HepG2 (cell line): ENCODE data around the gene ZNF367. TPM values are rescaled to one million over a fixed set of nuclear protein-coding genes. Genes with fewer than 3 reads are reported as not detected.

ENCODE experiments used
- ARNT ChIP-seq: fragments of 450-650 bp; IDR thresholded peaks from 2 replicates; pipeline ENCODE4 v1.6.1; 2017
- ETV5 ChIP-seq: IDR thresholded peaks from 2 replicates; pipeline ENCODE4 v1.6.1; 2018; ENCODE audit warnings: missing biosample characterization, missing genetic modification reagents, inconsistent platforms, borderline replicate concordance
- FOXP1 ChIP-seq, 2 experiments: fragments of 450-650 bp in 1 of 2; IDR thresholded peaks; 2 replicates each; pipeline ENCODE4 v1.6.1; 2017 to 2018; ENCODE audit warnings: antibody characterized with exemption in 1 of 2
- JDP2 ChIP-seq: sonication (generic); formaldehyde crosslinking; IDR thresholded peaks from 2 replicates; pipeline ENCODE4 v1.8.1; 2022; ENCODE audit warnings: missing genetic modification reagents, borderline replicate concordance
- MAX ChIP-seq: IDR thresholded peaks from 2 replicates; pipeline ENCODE4 v1.6.1; 2012; ENCODE audit warnings: inconsistent platforms
- MLLT10 ChIP-seq: sonication (generic); formaldehyde crosslinking; IDR thresholded peaks from 2 replicates; pipeline ENCODE4 v1.4.0; 2020; ENCODE audit warnings: missing genetic modification reagents
- MTF2 ChIP-seq: sonication (generic); formaldehyde crosslinking; IDR thresholded peaks from 2 replicates; pipeline ENCODE4 v1.5.0; 2020; ENCODE audit warnings: missing genetic modification reagents, borderline replicate concordance
- REST ChIP-seq, 2 experiments: IDR thresholded peaks; 2 replicates each; pipeline ENCODE4 v1.6.1; 2011 to 2012; ENCODE audit warnings: low read length in 2 of 2, borderline replicate concordance in 1 of 2, low read depth in 1 of 2, mild to moderate bottlenecking in 1 of 2, moderate library complexity in 1 of 2
- SOX13 ChIP-seq, 3 experiments: fragments of 450-650 bp in 1 of 3; sonication (generic) in 1 of 3; formaldehyde crosslinking in 1 of 3; IDR thresholded peaks in 2 of 3; conservative IDR thresholded peaks in 1 of 3; 2 replicates each; pipeline versions ENCODE4 v1.5.0 to v1.6.1; 2016 to 2020; ENCODE audit warnings: antibody characterized with exemption in 1 of 3, mild to moderate bottlenecking in 1 of 3, missing compliant biosample characterization in 1 of 3, missing genetic modification reagents in 1 of 3, moderate library complexity in 1 of 3
- SYNCRIP ChIP-seq: fragments of 200-400 bp; formaldehyde crosslinking; IDR thresholded peaks from 2 replicates; pipeline ENCODE4 v1.6.1; 2018; ENCODE audit warnings: mild to moderate bottlenecking, low read depth, low read length; ENCODE audit not compliant: insufficient read depth
- ZBTB1 ChIP-seq: sonication (generic); formaldehyde crosslinking; IDR thresholded peaks from 2 replicates; pipeline ENCODE4 v1.4.0; 2020; ENCODE audit warnings: missing genetic modification reagents, borderline replicate concordance
- ZBTB10 ChIP-seq: sonication (generic); formaldehyde crosslinking; IDR thresholded peaks from 2 replicates; pipeline ENCODE4 v1.4.0; 2020; ENCODE audit warnings: missing genetic modification reagents, borderline replicate concordance
- ZFX ChIP-seq: sonication (generic); formaldehyde crosslinking; IDR thresholded peaks from 2 replicates; pipeline ENCODE4 v1.4.0; 2020; ENCODE audit warnings: mild to moderate bottlenecking, low read depth, missing genetic modification reagents, moderate library complexity
- ZGPAT ChIP-seq: IDR thresholded peaks from 2 replicates; pipeline ENCODE4 v1.6.1; 2016; ENCODE audit warnings: mild to moderate bottlenecking
- ZNF33A ChIP-seq: sonication (generic); formaldehyde crosslinking; IDR thresholded peaks from 2 replicates; pipeline ENCODE4 v1.5.1; 2020; ENCODE audit warnings: missing genetic modification reagents, mild to moderate bottlenecking, moderate library complexity, borderline replicate concordance
- ZNF652 ChIP-seq: IDR thresholded peaks from 2 replicates; pipeline ENCODE4 v1.6.1; 2016; ENCODE audit warnings: low read depth, borderline replicate concordance
- polyA plus RNA-seq, 8 experiments: library from polyadenylated mRNA; depleted of rRNA in 3 of 8; stranded (reverse) in 7 of 8; unstranded in 1 of 8; fragments of >200 nt; fragmentation: Illumina TruSeq in 4 of 8; extraction: Trizol in 4 of 8; gene quantifications; 2 replicates each; pipeline versions ENCODE4 v1.2.1 to v1.2.3, GENCODE V29; 2011 to 2016; ENCODE audit warnings: low read depth in 4 of 8, missing spikeins in 1 of 8, mixed read lengths in 1 of 8; ENCODE audit not compliant: insufficient read depth in 1 of 8
- total RNA-seq, 5 experiments: library from RNA; depleted of rRNA; stranded (reverse); fragments of >200 nt; fragmentation: Illumina TruSeq; extraction: Trizol; gene quantifications; 2 replicates each; pipeline ENCODE4 v1.2.3, GENCODE V29; 2016; ENCODE audit warnings: low read depth in 1 of 5

Gene ZNF367
- total and polyA plus RNA-seq, 2 of the 13 experiments (the other 11 are each of a cell fraction or from before 2014, with no cell fraction given) = 2.9 to 7.7 TPM

- TF ChIP-seq ZFX (no peak), ARNT (no peak), REST (IDR thresholded peaks at IDR 0.05; ENCODE audit: borderline replicate concordance in 1 of 2, low read depth in 1 of 2, low read length in 2 of 2) (no peak; a peak in 1 of 4 replicates), MAX (peak; percentile 88), ZNF652 (CRISPR knock-in tag) (no peak), JDP2 (CRISPR knock-in tag) (no peak), ZGPAT (CRISPR knock-in tag) (no peak; the same call in 1 of the 2 replicates), SOX13 (IDR thresholded peaks at IDR 0.05) (no peak), SOX13 (CRISPR knock-in tag; conservative IDR thresholded peaks at IDR 0.05 in 1 of 2, IDR thresholded peaks at IDR 0.05 in 1 of 2) (no peak), ZBTB1 (CRISPR knock-in tag) (no peak), MTF2 (CRISPR knock-in tag) (no peak; the same call in 1 of the 2 replicates), ZBTB10 (CRISPR knock-in tag) (peak; percentile 53; the same call in 1 of the 2 replicates), ETV5 (CRISPR knock-in tag) (peak; percentile 48; the same call in 1 of the 2 replicates), SYNCRIP (no peak), FOXP1 (IDR thresholded peaks at IDR 0.05) (no peak), FOXP1 (CRISPR knock-in tag; IDR thresholded peaks at IDR 0.05) (no peak), MLLT10 (CRISPR knock-in tag) (no peak), ZNF33A (CRISPR knock-in tag) (no peak)
Observed at GRCh38 chr9:96418083-96418919, at the start of gene ZNF367 (continued).
